Stimulated activated CD4-positive, alpha-beta T cell treated with anti-CD3 and anti-CD28 coated beads, Interleukin-12 subunit alpha, Interleukin-12 subunit beta, amount 100 ng/mL, for 4 hours (primary cell): ENCODE measurements around the gene CREG2.
"Not testable (repeated sequence)": the region's sequence is repeated elsewhere in the genome, so short reads cannot be mapped to it uniquely, and the experiment has no call there.

Experiments used
- DNase-seq: peaks from one replicate; pipeline ENCODE4 v3.0.0-alpha.2; 2020

Gene CREG2

DNA sequence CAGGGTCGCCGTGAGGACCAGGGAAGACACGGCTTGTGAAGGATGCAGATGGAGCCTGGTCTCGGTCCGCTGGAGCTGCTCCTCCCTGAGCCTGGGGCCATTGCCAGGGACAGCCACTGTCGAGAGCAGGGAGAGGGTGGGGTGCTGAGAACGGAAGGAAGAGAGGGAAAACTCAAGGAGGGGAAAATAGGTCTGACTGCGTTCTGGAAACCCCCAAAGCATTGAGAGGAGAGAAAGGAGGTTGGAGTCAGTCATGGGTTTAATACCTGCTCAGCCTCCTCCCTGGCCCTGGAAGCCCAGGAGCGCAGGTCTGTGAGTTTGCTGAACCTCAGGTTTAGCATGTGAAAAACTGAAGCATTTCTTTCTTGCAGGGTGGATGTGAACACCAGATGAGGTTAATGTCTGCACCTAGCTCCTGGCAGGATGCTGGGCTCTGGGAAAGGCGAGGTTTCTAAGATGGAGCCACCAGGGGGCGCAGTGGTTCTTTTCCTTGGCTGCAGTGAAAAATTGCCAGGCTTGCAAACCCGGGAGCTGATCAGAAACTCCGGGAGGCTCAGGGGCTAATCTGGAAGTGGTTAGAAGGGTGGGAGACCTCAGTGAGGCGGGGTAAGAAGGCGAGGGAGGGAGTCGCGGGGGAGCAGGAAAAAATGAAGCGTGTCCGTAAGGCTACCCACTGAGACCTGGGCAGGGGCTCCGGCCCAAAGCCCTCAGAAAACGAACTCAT, 45.2 kb downstream of the CREG2 start:
- DNase-seq, result peak; percentile 74

DNA sequence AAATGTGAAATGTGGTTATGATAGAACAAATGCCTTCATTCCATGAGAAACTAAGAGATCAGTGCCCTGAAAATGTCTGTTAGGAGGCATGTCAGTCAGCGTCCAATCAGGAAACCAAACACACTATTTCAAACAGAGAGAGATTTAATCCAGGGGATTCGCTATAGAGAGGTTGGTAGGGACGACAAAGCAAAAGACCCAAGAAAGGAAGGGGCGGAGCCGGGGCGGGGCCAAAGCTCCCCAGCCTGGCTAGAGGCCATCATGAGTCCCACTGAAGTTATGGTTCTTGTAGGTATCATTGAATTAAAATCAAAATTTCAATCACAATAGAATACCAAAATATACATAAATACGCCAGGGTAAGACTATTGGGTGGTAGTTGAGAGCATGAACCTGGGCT, 45.9 kb downstream of the CREG2 start:
- peak; percentile 27 for DNase-seq

DNA sequence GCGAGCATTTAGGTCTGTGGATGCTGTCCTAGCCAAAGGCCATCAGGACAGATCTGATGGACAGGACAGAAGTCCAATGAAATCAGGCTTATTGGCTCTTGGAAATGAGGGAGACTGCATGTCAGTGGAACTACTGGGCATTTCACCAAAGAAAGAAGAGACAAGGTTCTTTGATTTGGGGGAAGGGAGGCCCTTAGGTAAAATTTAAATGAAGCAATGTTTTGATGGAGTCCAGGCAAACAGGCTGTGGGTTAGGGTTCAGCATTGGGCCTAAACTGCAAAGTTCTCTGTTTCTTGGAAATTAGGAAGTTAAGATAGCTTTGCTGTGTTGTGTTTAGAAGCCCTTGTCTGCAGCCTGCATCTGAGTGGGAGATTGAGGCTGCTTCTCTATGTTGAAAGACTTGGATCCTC, 47.2 kb downstream of the CREG2 start:
- no peak for DNase-seq

DNA sequence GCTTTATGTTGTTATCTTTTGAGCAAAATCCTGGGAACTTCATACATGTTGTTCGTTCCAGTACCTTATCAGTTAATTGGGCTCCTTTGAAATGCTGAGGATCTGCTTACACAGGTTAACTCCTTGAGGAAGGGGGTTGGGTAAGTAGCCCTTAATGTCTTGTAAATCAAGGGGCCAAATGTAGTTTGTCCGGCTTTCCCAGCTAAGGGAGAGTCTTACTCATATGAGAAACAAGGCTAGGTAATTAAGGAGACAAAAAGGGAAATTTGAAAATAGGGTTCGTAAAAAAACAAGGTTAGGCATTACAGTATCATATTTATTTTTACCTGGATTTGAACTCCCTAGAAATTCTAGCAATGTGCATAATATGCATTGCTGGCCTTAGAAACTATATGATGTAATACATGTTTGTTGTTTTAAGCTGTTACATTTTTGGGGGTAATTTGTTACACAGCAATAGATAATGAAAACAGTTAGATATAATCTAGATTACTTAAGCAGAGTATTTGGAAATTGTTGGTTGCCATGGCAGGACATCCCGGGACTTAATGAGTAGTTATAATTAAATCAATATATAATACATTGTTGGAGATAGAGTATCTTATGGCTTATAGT, 47.9 kb downstream of the CREG2 start:
- no peak for DNase-seq

DNA sequence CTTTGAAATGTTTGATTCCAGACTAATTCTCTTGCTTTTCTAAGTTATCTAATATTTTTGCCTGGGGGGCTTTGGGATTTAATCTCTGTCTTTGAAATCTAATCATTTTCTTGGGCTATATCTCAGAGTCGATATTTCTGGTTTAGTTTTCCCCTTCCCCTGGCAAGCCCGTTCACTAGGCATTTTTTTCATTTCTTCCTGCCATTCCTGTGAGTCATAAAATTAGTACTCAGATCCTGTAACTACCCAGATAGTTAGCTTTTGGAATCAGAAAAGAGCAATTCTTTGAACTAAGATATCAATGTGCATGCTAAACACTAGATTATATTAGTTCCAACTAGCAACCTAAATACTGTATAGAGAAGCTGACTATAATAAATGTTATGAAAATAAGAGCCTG, 49.4 kb downstream of the CREG2 start:
- DNase-seq, result no peak

DNA sequence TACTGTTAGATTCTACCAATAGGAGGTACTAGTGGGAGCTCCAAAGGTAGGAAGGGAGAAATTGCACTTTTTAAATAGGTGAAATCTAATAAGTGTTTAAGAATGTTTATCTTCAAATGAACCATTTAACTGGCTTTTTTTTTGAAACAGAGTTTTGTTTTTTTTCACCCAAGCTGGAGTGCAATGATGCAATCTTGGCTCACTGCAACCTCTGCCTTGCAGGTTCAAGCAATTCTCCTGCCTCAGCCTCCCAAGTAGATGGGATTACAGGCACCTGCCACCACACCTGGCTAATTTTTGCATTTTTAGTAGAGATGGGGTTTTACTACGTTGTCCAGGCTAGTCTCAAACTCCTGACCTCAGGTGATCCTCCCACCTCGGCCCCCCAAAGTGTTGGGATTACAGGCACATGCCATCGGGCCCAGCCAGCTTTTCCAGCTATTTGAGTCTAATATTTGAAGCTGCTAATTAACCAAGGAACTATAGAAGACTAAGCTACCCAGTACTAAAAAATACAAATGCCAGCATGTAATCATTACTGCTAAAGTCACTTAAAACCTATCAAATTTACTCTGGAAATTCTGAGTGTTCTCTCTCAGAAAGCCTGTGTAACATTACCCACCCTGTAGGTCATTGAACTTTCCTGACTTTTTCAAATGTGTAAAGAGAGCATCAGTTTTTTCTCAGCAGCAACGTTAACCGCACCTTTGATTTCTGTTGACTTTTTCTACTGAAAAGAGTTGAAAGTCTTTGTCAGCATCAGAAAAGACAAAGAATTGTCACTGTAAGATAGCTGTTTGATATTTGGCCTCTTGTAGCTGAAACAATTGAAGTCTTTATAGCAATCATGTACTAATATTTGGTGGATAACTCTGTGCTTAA, 54.2 kb downstream of the CREG2 start:
- no peak for DNase-seq

DNA sequence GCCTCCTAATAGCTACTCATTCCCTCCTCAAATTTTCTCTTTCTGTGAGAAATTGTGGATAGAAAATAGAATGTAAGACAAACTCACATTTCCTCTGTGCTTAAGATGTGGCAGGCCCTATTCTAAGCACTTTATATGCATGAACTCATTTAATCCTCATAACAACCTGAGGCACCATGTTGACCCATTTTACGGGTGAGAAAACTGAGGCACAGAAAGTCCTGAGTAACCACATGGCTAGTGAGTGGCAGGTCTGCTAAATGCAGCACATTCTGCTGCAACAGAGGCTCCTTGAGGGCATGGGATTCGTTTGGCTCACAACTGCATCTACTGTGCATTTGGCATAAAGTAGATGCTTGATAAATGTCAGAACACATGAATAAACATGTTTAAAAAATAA, 56.1 kb downstream of the CREG2 start:
- DNase-seq, result no peak

DNA sequence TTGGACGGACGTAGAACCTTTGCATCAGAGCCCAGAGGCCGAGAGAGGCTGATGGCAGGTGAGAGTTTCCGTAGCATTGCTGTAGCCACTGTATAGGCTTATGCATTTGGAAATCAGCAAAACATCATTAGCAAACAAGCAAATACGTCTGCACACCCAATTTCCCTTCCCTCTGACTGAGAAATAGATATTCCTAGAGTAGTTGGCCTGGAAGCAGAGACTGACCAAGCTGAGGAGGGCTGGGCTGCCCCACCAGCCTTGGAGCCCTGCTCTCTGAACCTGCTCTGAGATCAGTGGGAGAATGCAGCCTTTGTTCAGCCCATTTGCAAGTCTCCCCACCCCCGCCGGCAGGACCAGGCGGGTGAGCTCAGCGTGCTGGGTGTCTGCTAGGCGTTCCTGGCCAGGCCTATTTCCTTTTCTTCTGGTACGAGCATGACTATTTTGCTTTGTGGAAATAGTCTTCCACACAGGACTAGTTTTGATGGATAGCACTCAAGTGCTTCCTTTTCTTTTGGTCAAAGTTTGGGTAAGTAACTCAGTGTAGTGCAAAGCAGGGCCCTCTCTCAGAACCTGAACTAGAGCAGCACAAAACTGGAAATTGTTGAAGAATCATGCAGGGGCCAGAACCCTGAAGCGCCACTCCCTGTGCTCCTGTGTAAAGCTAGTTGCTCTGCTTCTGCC, 56.9 kb downstream of the CREG2 start:
- DNase-seq, result peak; percentile 41

DNA sequence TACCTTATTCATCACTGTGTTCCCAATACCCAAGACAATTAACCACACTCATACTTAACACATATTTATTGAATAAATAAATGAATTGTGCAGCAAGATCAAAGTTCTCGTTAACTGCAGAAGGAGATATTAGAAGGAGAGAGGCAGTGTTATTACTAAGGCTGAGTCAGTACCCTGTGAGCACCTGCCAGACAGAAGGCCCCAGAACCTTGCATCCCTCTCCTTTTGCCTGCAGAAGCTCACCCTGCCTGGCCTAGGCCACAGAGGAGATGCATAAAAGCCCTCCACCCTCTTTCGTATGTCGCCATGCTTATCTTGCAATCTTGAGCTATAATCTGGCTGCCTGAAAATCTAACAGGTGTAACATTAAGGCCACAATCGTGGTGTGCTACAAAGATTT, 58.3 kb downstream of the CREG2 start:
- no peak for DNase-seq

DNA sequence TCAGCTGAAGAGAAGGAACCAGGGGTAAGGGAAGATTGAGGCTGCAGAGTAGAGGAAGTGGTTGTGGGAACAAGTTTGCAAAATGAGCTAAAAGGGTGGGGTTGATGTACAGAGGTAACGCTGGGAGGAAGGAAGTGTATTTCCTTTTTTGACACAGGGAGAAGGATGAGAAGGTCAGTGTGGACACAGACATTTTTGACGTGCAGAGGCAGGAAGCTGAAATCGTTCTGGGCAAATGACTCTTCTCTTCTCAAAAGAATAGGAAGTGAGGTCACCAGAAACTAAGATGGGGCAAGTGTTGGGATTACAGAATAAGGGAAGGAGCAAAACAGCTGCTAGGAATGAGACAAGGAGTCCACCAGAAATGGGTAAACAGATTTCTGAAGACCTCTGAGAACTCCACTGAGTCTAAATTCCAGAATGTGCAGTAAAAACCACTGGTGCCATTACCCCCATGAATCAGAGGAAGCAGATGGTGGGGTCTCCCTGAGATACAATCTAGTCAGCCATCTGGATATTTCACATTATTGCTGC, 58.8 kb downstream of the CREG2 start:
- no peak for DNase-seq

DNA sequence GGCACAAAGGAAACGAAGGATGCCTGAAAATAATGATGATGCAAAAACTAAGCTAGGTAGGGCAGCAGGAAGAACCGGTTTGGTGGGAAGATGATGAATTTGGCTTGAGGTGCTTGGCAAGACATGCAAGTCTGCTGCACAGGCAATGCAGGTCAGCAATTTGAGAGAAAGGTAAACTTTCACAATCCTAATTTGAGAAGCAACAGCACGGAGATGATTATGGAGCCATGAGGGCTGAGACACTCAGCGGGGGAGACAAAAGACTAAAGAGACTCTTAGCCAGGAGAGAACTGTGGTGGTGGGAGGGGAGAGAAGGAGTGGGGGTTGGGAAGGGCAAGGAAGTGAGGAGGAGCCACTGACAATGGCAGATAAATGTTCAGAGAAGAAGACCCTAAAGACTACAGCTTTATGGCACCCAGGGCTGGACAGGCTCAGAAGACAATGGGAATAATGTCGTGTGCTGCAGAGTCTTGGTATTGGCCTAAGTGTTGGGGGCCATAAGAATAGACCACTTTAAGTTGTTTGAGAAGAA, 59.4 kb downstream of the CREG2 start:
- DNase-seq, result no peak

DNA sequence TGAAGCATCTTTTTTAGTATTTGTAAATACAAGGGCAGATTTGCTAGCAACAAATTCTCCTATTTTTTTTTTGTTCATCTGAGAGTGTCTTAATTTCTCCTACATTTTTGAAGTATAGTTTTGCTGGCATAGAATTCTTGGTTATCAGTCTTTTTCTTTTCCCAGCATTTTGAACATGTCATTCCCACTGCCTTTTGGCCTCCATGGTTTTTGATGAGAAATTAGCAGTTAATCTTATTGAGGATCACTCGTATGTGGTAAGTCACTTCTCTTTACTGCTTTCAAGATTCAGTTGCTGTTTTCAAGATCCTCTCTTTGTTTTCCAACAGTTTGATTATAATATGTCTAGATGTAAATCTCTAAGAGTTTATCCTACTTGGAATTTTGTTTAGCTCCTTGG, 61.9 kb downstream of the CREG2 start:
- no peak for DNase-seq

DNA sequence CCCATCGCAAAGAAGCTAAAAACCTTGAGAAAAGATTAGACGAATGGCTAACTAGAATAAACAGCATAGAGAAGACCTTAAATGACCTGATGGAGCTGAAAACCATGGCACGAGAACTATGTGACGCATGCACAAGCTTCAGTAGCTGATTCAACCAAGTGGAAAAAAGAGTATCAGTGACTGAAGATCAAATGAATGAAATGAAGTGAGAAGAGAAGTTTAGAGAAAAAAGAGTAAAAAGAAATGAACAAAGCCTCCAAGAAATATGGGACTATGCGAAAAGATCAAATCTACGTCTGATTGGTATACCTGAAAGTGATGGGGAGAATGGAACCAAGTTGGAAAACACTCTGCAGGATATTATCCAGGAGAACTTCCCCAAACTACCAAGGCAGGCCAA, 70.7 kb downstream of the CREG2 start:
- DNase-seq, result not testable (repeated sequence)

DNA sequence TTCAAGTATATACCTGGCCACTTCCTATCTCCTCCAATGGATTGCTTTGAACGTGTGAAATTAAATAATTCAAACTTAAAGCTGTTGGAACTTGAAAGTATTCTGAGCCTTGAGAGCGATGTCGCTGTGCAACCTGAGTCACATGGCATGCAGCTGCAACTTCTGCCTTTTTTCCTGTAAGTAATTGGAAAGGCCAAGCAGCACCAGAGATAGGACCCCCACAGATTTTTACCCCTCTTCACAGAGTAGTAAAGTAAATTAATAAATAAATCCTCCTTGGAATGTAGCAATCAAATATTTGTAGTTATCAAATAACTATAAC, 75.6 kb downstream of the CREG2 start:
- DNase-seq, result no peak

DNA sequence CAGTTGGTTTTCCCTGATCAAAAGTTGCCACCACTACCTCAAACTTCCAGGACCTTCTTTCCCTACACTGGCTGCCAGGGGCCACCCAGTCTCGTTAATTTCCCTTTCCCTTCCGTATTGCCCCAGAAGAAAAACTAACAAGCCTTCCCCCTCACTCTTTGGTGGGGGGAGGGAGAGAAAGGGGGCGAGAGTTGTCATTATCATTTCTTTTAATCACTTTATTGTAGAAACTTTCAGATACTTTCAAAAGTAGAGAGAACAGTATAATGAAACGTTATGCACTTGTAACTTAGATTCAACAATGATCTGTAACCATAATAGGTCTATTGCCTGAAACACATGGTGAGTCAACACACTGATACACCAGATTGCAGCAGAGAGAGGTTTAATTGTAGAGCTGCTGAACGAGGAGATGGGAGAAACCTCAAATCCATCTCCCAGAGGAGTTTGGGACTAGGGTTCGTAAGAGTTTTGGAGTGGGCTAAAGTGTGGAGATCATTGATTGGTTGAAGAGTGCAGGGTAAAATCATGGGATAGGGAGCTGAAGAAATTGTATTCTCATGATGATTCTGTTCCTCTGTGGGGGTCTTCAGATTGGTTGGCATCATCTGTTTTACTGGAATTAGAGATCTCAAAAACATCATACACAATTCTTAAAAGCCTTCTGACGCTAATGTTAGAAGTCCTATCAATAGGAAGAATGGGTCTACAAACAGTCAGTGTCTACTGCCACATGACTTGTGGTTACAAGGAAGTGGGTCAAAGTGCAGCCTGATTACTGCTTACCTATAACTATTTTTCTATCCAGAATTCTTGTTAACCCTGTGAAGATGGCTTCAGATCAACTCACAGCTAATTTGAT, 76.2 kb downstream of the CREG2 start:
- no peak for DNase-seq

DNA sequence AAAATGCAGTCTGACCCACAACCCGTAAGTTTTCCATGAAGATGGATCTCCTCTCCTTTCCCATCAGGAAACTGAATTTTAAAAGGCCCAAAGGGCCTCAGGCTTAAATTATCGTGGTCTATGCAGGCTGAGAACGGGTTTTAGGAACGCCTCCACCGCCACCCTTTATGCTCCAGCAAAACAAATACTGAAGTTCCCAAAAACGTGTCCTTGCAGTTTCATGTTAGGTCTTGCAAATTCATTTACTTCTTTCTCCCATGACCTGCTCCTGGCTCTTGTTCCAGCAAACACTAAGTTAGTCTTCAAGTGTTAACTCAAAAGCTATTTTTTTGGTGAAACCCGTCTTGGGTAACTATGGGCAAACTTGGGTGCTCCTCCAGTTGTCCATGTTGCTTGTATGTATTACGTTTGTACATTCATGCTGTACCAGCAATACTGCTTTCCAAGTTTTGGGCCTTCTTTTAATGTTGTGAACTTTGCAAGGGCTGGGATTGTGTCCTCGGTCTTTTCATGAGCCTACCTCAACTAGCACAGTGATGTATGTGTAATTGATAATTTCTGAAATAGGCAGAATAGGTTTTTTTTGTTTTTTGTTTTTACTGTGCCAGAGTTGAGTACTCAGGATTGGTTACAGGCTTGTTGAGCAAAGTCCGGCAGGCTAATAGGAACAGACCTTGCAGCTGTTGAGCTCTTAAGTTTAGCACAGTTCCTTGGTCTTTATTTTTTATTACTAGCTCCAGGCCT, 77.0 kb downstream of the CREG2 start:
- DNase-seq, result no peak

DNA sequence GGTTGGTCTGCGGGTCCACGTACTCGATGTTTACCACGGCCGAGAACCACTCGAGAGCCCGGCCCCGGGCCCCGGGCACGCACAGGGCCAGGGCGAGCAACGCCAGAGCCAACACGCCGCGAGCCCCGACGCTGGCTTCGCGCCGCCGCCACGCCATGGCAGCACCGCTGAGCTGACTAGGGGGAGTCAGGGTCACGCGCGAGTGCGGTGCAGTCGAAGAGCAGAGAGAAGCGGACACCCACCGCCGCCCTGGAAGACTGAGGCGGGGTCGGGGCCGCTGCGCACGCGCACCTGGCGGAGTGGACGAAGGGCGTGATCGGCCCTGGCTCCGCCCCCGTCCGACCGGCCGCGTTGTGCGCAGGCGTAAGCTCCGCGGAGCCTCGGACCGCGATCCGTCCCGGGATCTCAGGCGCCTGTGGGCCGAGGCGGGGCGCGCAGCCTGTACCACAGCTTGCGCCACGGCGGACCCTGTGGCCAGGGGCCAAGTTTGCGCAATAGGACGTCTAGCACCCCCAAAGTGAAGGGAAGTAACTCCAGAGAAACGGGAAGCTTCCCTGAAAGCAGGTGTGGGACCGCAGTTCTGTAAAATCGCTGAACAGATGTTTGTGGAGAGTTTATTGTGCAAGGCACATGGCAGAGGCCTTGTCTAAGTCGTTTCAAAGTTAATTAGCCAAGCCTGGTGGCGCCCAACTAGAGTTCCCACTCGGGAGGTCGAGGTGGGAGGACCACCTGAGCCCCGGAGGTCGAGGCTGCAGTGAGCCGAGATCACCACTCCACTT, 78.7 kb downstream of the CREG2 start, which contains the start of gene RNF149:
TSS of gene RNF149 (minus strand) at position 270 of the 779 bp plus-strand sequence. CDS start at position 157, 113 bp downstream.
- peak; percentile 91 for DNase-seq

DNA sequence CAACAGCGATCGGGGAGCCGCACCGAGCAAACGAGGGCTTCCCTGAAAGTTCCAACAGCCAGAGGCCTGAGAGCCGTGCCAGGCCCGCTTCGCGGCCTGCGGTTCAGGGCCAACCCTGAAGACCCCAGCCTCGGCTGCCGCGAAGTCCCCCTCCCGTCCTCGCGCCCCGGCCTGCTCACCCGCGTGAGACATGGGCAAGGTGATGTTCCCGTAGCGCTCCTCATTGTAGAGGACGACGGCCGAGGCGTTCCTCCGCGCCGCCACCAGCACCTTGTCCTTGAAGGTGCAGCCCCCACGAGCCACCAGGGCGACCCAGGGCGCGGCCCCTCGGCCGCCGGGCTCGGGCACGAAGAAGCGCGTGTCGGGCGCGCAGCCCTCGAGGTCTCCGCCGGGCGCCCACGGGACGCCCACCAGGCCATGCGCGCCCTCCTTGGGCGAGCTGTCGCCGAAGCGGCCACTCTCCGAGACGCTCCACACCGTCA, 79.3 kb downstream of the CREG2 start:
- peak; percentile 36 for DNase-seq

DNA sequence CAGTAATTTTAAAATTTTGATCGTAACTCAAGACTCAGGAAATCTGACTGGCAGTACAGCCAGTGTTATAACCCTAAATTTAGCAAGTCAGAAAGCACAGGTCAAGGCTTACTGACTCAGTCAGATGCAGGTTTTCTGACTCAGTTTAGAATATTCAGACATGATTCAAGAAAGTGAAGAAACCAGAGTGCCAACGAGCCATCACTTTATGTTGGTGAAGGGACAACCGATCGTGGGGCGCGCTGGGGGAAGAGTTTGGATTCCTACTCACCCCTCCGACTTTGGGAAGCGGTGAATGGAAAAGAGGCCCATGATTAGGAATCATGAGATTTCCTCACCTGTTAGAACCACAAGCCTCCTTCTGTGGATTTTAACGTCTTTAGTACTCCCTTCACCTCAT, 79.8 kb downstream of the CREG2 start:
- DNase-seq, result no peak

DNA sequence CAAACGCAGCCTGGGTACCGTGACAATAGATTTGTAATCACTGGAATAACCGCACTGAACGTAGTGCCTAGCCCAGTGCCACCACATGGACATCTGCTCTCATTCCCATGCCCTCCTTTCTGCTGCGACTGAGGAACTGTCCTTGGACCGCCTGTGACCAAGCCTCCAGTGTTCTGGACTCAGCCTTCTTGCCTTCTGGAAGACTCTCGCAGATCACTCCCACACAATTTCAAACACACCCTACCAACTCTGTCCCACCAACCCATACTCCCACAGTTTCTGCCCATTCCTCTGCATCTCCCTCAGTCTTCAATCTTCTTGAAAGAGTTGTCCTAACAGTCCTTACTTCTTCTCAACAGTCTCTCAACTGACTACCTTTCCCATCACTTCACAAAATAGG, 80.9 kb downstream of the CREG2 start:
- no peak for DNase-seq
